Left lung (tissue), 10 donors: ENCODE measurements around the gene ELF2. TPM values are rescaled to one million over a fixed set of nuclear protein-coding genes. Genes with fewer than 3 reads are reported as not detected.
A peak's percentile ranks its signal among the peaks of the same experiment; 100 is the strongest.

Experiments
- ATAC-seq: fragments of 200-7000 bp; cut with Tn5 transposase; one replicate; pipeline ENCODE4 v1.9.1; 2020; ENCODE audit warnings: moderate library complexity
- DNase-seq, 4 donors: peaks; one replicate each; pipeline ENCODE4 v3.0.0-alpha.2; 2013 to 2020
- H3K27ac ChIP-seq, 2 donors: fragments of 200-600 bp; sonication (generic) in 1 of 2; one replicate each; pipeline versions ENCODE4 v1.5.0 to v1.8.0; 2020 to 2021
- H3K27me3 ChIP-seq, 2 donors: fragments of 200-600 bp; sonication (generic) in 1 of 2; one replicate each; pipeline versions ENCODE4 v1.5.0 to v1.8.0; 2020 to 2021
- H3K36me3 ChIP-seq, 2 donors: fragments of 200-600 bp; sonication (generic) in 1 of 2; one replicate each; pipeline versions ENCODE4 v1.5.0 to v1.8.0; 2020 to 2021
- H3K4me1 ChIP-seq, 2 donors: fragments of 200-600 bp; one replicate each; pipeline ENCODE4 v1.8.0; 2021
- H3K4me3 ChIP-seq, 2 donors: fragments of 200-600 bp; sonication (generic) in 1 of 2; one replicate each; pipeline versions ENCODE4 v1.5.0 to v1.8.0; 2020 to 2021; ENCODE audit warnings: mild to moderate bottlenecking in 1 of 2
- H3K9me3 ChIP-seq, 2 donors: fragments of 200-600 bp; sonication (generic) in 1 of 2; one replicate each; pipeline versions ENCODE4 v1.5.0 to v1.8.0; 2020 to 2021
- CTCF ChIP-seq, 2 donors: fragments of 200-600 bp; sonication (generic) in 1 of 2; IDR thresholded peaks; one replicate each; pipeline versions ENCODE4 v1.5.0 to v1.8.0; 2021; ENCODE audit warnings: antibody characterized with exemption in 2 of 2
- intact Hi-C, 2 donors: fragments of 100-400 bp; cut with DNase I; formaldehyde crosslinking; loops; one replicate each; pipeline versions ENCODE4 v1.11.2 to v1.14.2; 2022
- polyA plus RNA-seq, 6 donors: library from polyadenylated mRNA; unstranded; fragments of 120-200 nt; gene quantifications; one replicate each; pipeline ENCODE4 v1.2.1, GENCODE V29; 2013; ENCODE audit not compliant: insufficient read length in 6 of 6
- total RNA-seq, 2 donors: library from RNA; stranded (reverse); fragmentation: NEBNext Ultra II Directional; extraction: Animal tissue kit (Norgen Biotek cat#: 25700); gene quantifications; one replicate each; pipeline ENCODE4 v1.2.1, GENCODE V29; 2021
- donor health status: DM: no; HTN: yes; CAD: no.
- donor health status: DM: no; HTN: no; CAD: no.

The ELF2 gene
- total and polyA plus RNA-seq, 8 donors, result 37.3 to 82.6 (median 70.4) TPM

GRCh38 chr4:139137763-139138162 lies 39.3 kb downstream of the ELF2 start:
- no peak for TF ChIP-seq CTCF (IDR thresholded peaks at IDR 0.05)
- H3K9me3 ChIP-seq, result no peaks in the 10 kb centered on the region
- H3K4me1 ChIP-seq, result peaks cover 0 to 24% of the 10 kb centered on the region in 2 donors
- H3K27ac ChIP-seq, result no peak overlapping the region
- ATAC-seq, result no peak
- H3K27me3 ChIP-seq, result no peaks in the 10 kb centered on the region
- intact Hi-C loops, result no loop called here
- H3K4me3 ChIP-seq, result no peak overlapping the region
- no peak for DNase-seq
- peaks cover 0 to 16% of the 10 kb centered on the region in 2 donors for H3K36me3 ChIP-seq

- no peak for TF ChIP-seq CTCF (IDR thresholded peaks at IDR 0.05)
- no peaks in the 10 kb centered on the region for H3K27me3 ChIP-seq
- DNase-seq (no peak), ATAC-seq (no peak)
- intact Hi-C loops, result no loop called here
- H3K36me3 ChIP-seq, result peaks cover 0 to 16% of the 10 kb centered on the region in 2 donors
- H3K4me3 ChIP-seq, result no peak overlapping the region
- no peaks in the 10 kb centered on the region for H3K9me3 ChIP-seq
- H3K4me1 ChIP-seq, result peaks cover 0 to 11% of the 10 kb centered on the region in 2 donors
- no peak overlapping the region for H3K27ac ChIP-seq
Measured at GRCh38 chr4:139134403-139134802, 42.6 kb downstream of the ELF2 start.

- Histone ChIP-seq H3K4me1 (no peaks in the 10 kb centered on the region), H3K4me3 (no peak overlapping the region), H3K9me3 (no peaks in the 10 kb centered on the region), H3K27ac (peak overlapping the region in 1 of 2 donors; percentile 36), H3K36me3 (peaks cover 0 to 7% of the 10 kb centered on the region in 2 donors), H3K27me3 (no peaks in the 10 kb centered on the region)
- ATAC-seq, result peak; percentile 90
- intact Hi-C loops, result no loop called here
- no peak for TF ChIP-seq CTCF (IDR thresholded peaks at IDR 0.05)
- DNase-seq, result peak in 1 of 4 donors; percentile 26
Measured at GRCh38 chr4:139131209-139131870, 45.7 kb downstream of the ELF2 start.

GRCh38 chr4:139129206-139129605 lies 47.8 kb downstream of the ELF2 start:
- DNase-seq (no peak), ATAC-seq (no peak)
- TF ChIP-seq CTCF (IDR thresholded peaks at IDR 0.05), result no peak
- H3K9me3 ChIP-seq, result no peaks in the 10 kb centered on the region
- intact Hi-C loops, result no loop called here
- no peak overlapping the region for H3K4me3 ChIP-seq
- H3K27me3 ChIP-seq, result no peaks in the 10 kb centered on the region
- no peak overlapping the region for H3K27ac ChIP-seq
- peaks cover 0 to 9% of the 10 kb centered on the region in 2 donors for H3K36me3 ChIP-seq
- no peaks in the 10 kb centered on the region for H3K4me1 ChIP-seq

- no peak overlapping the region for H3K4me3 ChIP-seq
- H3K27ac ChIP-seq, result no peak overlapping the region
- TF ChIP-seq CTCF (IDR thresholded peaks at IDR 0.05), result no peak
- intact Hi-C loops, result no loop called here
- peaks cover 0 to 17% of the 10 kb centered on the region in 2 donors for H3K36me3 ChIP-seq
- no peaks in the 10 kb centered on the region for H3K4me1 ChIP-seq
- H3K9me3 ChIP-seq, result no peaks in the 10 kb centered on the region
- H3K27me3 ChIP-seq, result no peaks in the 10 kb centered on the region
- ATAC-seq (no peak), DNase-seq (no peak)
Measured at GRCh38 chr4:139126898-139127297, 50.1 kb downstream of the ELF2 start.
